ENCODE results near the gene DGKI.

Gene DGKI

GRCh38 chr7:137727413-137727812, 119.4 kb downstream of the DGKI start (continued):
- TF ChIP-seq ATF2 (tag by site-specific recombination; IDR thresholded peaks at IDR 0.05; ENCODE audit: low read depth) (no peak), ZXDB (tag by site-specific recombination; IDR thresholded peaks at IDR 0.05) (no peak), ZNF792 (tag by site-specific recombination; IDR thresholded peaks at IDR 0.05) (no peak), ZNF701 (tag by site-specific recombination; IDR thresholded peaks at IDR 0.05) (no peak), ZNF561 (tag by site-specific recombination; IDR thresholded peaks at IDR 0.05; ENCODE audit: borderline replicate concordance) (no peak), ZNF654 (tag by site-specific recombination; IDR thresholded peaks at IDR 0.05; ENCODE audit: low read depth) (no peak), ZNF624 (tag by site-specific recombination; IDR thresholded peaks at IDR 0.05) (no peak)

DNA sequence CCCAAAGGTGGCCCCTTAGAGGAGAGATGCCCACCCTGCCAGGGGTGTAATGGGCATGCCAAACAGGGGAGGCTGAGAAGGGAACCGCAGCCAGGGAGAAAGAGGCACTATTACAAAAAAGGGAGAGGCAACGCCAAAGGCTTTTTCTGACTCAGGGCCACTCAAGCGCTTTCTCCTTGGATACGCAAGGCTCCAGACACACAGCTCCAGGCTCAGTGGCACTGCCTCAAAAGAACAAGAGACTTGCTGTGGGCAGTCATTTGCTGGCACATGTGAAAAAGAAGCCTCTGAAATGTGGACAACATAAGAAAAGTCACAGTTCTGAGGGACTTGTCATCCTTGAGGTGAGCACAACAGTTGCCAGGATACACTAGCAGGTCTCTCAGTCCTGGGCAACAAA, 128.4 kb downstream of the DGKI start:
- ChIA-PET CTCF (no interaction called here), POLR2A (no interaction called here)
- no peak overlapping the region for H3K27ac ChIP-seq (ENCODE audit: extremely low read depth, low read depth, low read length)

DNA sequence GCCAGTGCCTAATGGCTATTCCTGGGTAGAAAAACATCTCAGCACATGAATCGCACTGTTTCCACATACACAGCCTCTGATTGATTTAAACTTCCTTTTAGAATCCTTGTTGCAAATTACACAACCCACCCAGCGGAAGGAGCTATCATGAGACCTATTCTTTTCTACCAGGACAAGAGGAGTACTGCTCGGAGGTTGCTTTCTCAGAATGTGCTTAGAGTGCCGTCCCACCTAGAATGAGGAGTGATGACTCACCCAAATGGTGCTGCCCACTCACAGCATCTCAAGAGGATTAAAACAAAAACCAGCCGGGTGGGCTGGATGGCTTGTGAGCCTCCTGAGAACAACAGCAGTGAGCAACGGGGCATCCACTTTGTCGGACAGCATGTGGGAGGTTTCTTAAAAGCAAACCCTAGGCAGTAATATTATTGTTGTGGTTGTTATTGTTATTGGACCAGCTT, 128.9 kb downstream of the DGKI start:
- H3K9me3 ChIP-seq (ENCODE audit: control insufficient read depth, insufficient read depth, low read depth, low read length) = no peaks in the 10 kb centered on the region
- CTCF ChIA-PET = no interaction called here
- POLR2A ChIA-PET = no interaction called here
- no peak overlapping the region for H3K27ac ChIP-seq (ENCODE audit: extremely low read depth, low read depth, low read length)
- H3K4me3 ChIP-seq (ENCODE audit: low read depth, low read length) = no peak overlapping the region
- H3K4me1 ChIP-seq (ENCODE audit: control insufficient read depth, insufficient read depth, low read length) = no peaks in the 10 kb centered on the region
- H3K36me3 ChIP-seq (ENCODE audit: control insufficient read depth in 2 of 2, insufficient read depth in 1 of 2, low read length in 2 of 2) = no peaks in the 10 kb centered on the region
- TF ChIP-seq ZNF664 (tag by site-specific recombination; IDR thresholded peaks at IDR 0.05) = no peak
- TF ChIP-seq ZNF350 (tag by site-specific recombination; IDR thresholded peaks at IDR 0.05) = no peak
- no peak for TF ChIP-seq OVOL3 (tag by site-specific recombination; IDR thresholded peaks at IDR 0.05)
- TF ChIP-seq ZNF239 (tag by site-specific recombination; IDR thresholded peaks at IDR 0.05) = no peak
- no peak for TF ChIP-seq ZNF580 (tag by site-specific recombination; IDR thresholded peaks at IDR 0.05)
- TF ChIP-seq ZFHX2 (tag by site-specific recombination; conservative IDR thresholded peaks at IDR 0.05) = peak; percentile 69
- TF ChIP-seq ZNF561 (tag by site-specific recombination; IDR thresholded peaks at IDR 0.05; ENCODE audit: borderline replicate concordance) = no peak
- no peak for TF ChIP-seq BCL11B (tag by site-specific recombination; IDR thresholded peaks at IDR 0.05; ENCODE audit: low read depth)
- peak; percentile 54 for TF ChIP-seq ZIC2 (tag by site-specific recombination; IDR thresholded peaks at IDR 0.05)
- peak; percentile 36; the same call in 1 of the 2 replicates for TF ChIP-seq BCL6B (tag by site-specific recombination; IDR thresholded peaks at IDR 0.05)
- no peak for TF ChIP-seq ZNF24 (tag by site-specific recombination; IDR thresholded peaks at IDR 0.05)
- peak; percentile 80 for TF ChIP-seq EGR2 (tag by site-specific recombination; IDR thresholded peaks at IDR 0.05; ENCODE audit: low read depth)

More for the DNA sequence above, 128.4 kb downstream of the DGKI start:
- H3K4me1 ChIP-seq (ENCODE audit: control insufficient read depth, insufficient read depth, low read length) = no peaks in the 10 kb centered on the region
- no peaks in the 10 kb centered on the region for H3K36me3 ChIP-seq (ENCODE audit: control insufficient read depth in 2 of 2, insufficient read depth in 1 of 2, low read length in 2 of 2)
- no peak overlapping the region for H3K4me3 ChIP-seq (ENCODE audit: low read depth, low read length)
- TF ChIP-seq ZBTB17 (tag by site-specific recombination; IDR thresholded peaks at IDR 0.05) (no peak), ZNF416 (tag by site-specific recombination; IDR thresholded peaks at IDR 0.05) (no peak), ZNF433 (tag by site-specific recombination; IDR thresholded peaks at IDR 0.05; ENCODE audit: low read depth) (no peak), ZNF677 (tag by site-specific recombination; IDR thresholded peaks at IDR 0.05) (no peak), ZNF621 (tag by site-specific recombination; IDR thresholded peaks at IDR 0.05) (no peak), MZF1 (tag by site-specific recombination; IDR thresholded peaks at IDR 0.05; ENCODE audit: borderline replicate concordance) (no peak), ZNF768 (tag by site-specific recombination; IDR thresholded peaks at IDR 0.05) (no peak), ZNF341 (tag by site-specific recombination; IDR thresholded peaks at IDR 0.05; ENCODE audit: low read depth) (no peak), ZNF704 (tag by site-specific recombination; IDR thresholded peaks at IDR 0.05) (no peak)
- TF ChIP-seq, protein P1, sequence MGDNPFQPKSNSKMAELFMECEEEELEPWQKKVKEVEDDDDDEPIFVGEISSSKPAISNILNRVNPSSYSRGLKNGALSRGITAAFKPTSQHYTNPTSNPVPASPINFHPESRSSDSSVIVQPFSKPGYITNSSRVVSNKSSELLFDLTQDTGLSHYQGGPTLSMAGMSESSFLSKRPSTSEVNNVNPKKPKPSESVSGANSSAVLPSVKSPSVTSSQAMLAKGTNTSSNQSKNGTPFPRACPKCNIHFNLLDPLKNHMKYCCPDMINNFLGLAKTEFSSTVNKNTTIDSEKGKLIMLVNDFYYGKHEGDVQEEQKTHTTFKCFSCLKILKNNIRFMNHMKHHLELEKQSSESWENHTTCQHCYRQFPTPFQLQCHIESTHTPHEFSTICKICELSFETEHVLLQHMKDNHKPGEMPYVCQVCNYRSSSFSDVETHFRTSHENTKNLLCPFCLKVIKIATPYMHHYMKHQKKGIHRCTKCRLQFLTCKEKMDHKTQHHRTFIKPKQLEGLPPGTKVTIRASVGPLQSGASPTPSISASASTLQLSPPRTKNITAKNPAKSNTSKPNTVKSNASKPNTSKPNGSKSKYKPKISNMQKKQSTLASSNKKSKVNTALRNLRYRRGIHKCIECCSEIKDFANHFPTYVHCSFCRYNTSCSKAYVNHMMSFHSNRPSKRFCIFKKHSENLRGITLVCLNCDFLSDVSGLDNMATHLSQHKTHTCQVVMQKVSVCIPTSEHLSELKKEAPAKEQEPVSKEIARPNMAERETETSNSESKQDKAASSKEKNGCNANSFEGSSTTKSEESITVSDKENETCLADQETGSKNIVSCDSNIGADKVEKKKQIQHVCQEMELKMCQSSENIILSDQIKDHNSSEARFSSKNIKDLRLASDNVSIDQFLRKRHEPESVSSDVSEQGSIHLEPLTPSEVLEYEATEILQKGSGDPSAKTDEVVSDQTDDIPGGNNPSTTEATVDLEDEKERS (tag by site-specific recombination; IDR thresholded peaks at IDR 0.05) = no peak
- no peaks in the 10 kb centered on the region for H3K9me3 ChIP-seq (ENCODE audit: control insufficient read depth, insufficient read depth, low read depth, low read length)
